Fibroblast of lung (primary cell): ENCODE results near the gene SAV1. TPM values are rescaled to one million over a fixed set of nuclear protein-coding genes. Genes with fewer than 3 reads are reported as not detected.

ENCODE experiments used
- DNase-seq, 2 donors: peaks; one replicate each; pipeline versions ENCODE4 v3.0.0 to v3.0.0-alpha.2; 2010; ENCODE audit warnings: low read depth in 2 of 2
- H2AFZ ChIP-seq: 2 replicates; pipeline ENCODE4 v1.5.1; 2012; ENCODE audit warnings: low read length, control low read depth, inconsistent platforms
- H3K27ac ChIP-seq: 2 replicates; pipeline ENCODE4 v1.5.1; 2011; ENCODE audit warnings: low read length, control low read depth; ENCODE audit not compliant: insufficient read depth
- H3K27me3 ChIP-seq: 2 replicates; pipeline ENCODE4 v1.5.1; 2011; ENCODE audit warnings: mild to moderate bottlenecking, low read length; ENCODE audit not compliant: control insufficient read depth, insufficient read depth
- H3K36me3 ChIP-seq: 2 replicates; pipeline ENCODE4 v1.5.1; 2011; ENCODE audit warnings: low read length; ENCODE audit not compliant: control insufficient read depth, insufficient read depth
- H3K4me1 ChIP-seq: 2 replicates; pipeline ENCODE4 v1.5.1; 2011; ENCODE audit warnings: low read length; ENCODE audit not compliant: control insufficient read depth, insufficient read depth; ENCODE audit errors: extremely low read depth
- H3K4me2 ChIP-seq: 2 replicates; pipeline ENCODE4 v1.5.1; 2011; ENCODE audit warnings: low read length, control low read depth; ENCODE audit not compliant: insufficient read depth; ENCODE audit errors: extremely low read depth
- H3K4me3 ChIP-seq, 4 experiments: fragments of 200-600 bp in 1 of 4; sonication (generic) in 1 of 4; replicated peaks in 1 of 4; 2 replicates each; pipeline ENCODE4 v1.5.1; 2011 to 2016; ENCODE audit warnings: low read length in 4 of 4, low read depth in 3 of 4, mild to moderate bottlenecking in 3 of 4, control low read depth in 2 of 4, inconsistent platforms in 1 of 4, mixed read lengths in 1 of 4; ENCODE audit not compliant: insufficient read depth in 1 of 4; ENCODE audit errors: control extremely low read depth in 1 of 4
- H3K79me2 ChIP-seq: 2 replicates; pipeline ENCODE4 v1.5.1; 2012; ENCODE audit warnings: mild to moderate bottlenecking, low read length, inconsistent platforms; ENCODE audit not compliant: control insufficient read depth, insufficient read depth
- H3K9ac ChIP-seq: 2 replicates; pipeline ENCODE4 v1.5.1; 2011; ENCODE audit warnings: mild to moderate bottlenecking, low read length, control low read depth; ENCODE audit not compliant: insufficient read depth
- H3K9me3 ChIP-seq: 2 replicates; pipeline ENCODE4 v1.5.1; 2012; ENCODE audit warnings: low read depth, low read length; ENCODE audit not compliant: control insufficient read depth, insufficient read depth
- H4K20me1 ChIP-seq: 2 replicates; pipeline ENCODE4 v1.5.1; 2011; ENCODE audit warnings: low read length; ENCODE audit not compliant: control insufficient read depth, insufficient read depth; ENCODE audit errors: extremely low read depth
- EZH2 ChIP-seq: IDR thresholded peaks from 2 replicates; pipeline ENCODE4 v1.5.1; 2012; ENCODE audit warnings: low read length, control low read depth, mild to moderate bottlenecking; ENCODE audit errors: missing control alignments
- polyA plus RNA-seq, 2 donors: library from polyadenylated mRNA; depleted of rRNA in 1 of 2; stranded (reverse) in 1 of 2; unstranded in 1 of 2; fragments of >200 nt; gene quantifications; 2 replicates each; pipeline ENCODE4 v1.2.1, GENCODE V29; 2011 to 2012; ENCODE audit warnings: missing spikeins in 1 of 2
- total RNA-seq: library from RNA; depleted of rRNA; stranded (reverse); fragments of >200 nt; gene quantifications from 2 replicates; pipeline ENCODE4 v1.2.1, GENCODE V29; 2014
- TF ChIP-seq, protein P1 (sequence below), 2 donors: IDR thresholded peaks in 1 of 2; conservative IDR thresholded peaks in 1 of 2; 1 replicate in 1 of 2; 2 replicates in 1 of 2; pipeline ENCODE4 v1.5.1; 2011 to 2012; ENCODE audit warnings: low read length in 2 of 2, control low read depth in 1 of 2, inconsistent platforms in 1 of 2, low read depth in 1 of 2, mild to moderate bottlenecking in 1 of 2

SAV1 gene
- total and polyA plus RNA-seq, 2 donors (not counting 1 experiment from before 2014, with no cell fraction given) = 41.7 to 46.9 TPM

DNA sequence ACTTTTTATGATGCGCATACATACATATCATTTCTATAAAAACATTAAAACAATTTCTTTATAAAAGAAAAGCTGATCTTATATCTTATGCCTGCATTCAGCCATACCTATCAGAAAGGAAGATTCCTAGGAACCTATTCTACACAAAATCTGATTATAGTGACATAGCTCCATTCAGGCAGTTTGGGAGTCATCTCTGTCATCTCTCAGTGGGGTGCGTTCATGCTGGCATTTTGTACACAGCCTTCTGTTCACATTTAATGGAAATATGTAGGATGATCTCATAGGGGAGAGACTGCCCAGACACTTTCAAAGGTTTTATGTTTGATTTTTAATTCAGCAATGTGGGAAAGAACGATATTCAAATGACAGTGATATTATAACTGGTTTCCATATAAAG lies 55.3 kb downstream of the SAV1 start:
- TF ChIP-seq, protein P1, sequence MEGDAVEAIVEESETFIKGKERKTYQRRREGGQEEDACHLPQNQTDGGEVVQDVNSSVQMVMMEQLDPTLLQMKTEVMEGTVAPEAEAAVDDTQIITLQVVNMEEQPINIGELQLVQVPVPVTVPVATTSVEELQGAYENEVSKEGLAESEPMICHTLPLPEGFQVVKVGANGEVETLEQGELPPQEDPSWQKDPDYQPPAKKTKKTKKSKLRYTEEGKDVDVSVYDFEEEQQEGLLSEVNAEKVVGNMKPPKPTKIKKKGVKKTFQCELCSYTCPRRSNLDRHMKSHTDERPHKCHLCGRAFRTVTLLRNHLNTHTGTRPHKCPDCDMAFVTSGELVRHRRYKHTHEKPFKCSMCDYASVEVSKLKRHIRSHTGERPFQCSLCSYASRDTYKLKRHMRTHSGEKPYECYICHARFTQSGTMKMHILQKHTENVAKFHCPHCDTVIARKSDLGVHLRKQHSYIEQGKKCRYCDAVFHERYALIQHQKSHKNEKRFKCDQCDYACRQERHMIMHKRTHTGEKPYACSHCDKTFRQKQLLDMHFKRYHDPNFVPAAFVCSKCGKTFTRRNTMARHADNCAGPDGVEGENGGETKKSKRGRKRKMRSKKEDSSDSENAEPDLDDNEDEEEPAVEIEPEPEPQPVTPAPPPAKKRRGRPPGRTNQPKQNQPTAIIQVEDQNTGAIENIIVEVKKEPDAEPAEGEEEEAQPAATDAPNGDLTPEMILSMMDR (conservative IDR thresholded peaks at IDR 0.05 in 1 of 2, IDR thresholded peaks at IDR 0.05 in 1 of 2; ENCODE audit: low read depth in 1 of 2, low read length in 2 of 2) = no peak
- no peak for TF ChIP-seq EZH2
- H3K9ac ChIP-seq = no peak overlapping the region
- no peak overlapping the region for H3K4me3 ChIP-seq
- no peak overlapping the region for H3K4me2 ChIP-seq
- H3K4me1 ChIP-seq = no peaks in the 10 kb centered on the region
- no peak overlapping the region for H2AFZ ChIP-seq
- no peaks in the 10 kb centered on the region for H4K20me1 ChIP-seq
- H3K27me3 ChIP-seq = no peaks in the 10 kb centered on the region
- H3K9me3 ChIP-seq = no peaks in the 10 kb centered on the region
- no peaks in the 10 kb centered on the region for H3K79me2 ChIP-seq
- no peak for DNase-seq
- no peak overlapping the region for H3K27ac ChIP-seq
- no peaks in the 10 kb centered on the region for H3K36me3 ChIP-seq

DNA sequence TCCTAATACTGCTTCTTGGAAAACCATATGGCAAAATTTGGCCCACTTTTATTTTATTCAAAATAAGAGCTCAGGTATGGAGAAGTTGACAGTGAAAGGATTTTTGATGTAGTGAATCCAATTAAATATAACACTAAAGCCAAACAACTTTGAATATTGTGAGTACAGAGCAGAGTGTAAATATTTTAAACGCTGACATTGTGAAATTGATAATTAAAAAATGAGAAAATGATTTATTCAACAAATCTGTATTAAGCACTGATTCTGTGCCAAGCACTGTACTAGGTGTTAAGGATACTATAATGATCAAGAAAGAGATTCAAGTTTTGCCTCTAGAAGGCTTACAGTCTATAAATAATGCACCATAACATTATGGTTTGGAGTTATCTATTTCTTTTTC lies 57.6 kb downstream of the SAV1 start:
- TF ChIP-seq EZH2 = no peak
- TF ChIP-seq, protein P1 (conservative IDR thresholded peaks at IDR 0.05 in 1 of 2, IDR thresholded peaks at IDR 0.05 in 1 of 2; ENCODE audit: low read depth in 1 of 2, low read length in 2 of 2) = no peak
- H2AFZ ChIP-seq = no peak overlapping the region

DNA sequence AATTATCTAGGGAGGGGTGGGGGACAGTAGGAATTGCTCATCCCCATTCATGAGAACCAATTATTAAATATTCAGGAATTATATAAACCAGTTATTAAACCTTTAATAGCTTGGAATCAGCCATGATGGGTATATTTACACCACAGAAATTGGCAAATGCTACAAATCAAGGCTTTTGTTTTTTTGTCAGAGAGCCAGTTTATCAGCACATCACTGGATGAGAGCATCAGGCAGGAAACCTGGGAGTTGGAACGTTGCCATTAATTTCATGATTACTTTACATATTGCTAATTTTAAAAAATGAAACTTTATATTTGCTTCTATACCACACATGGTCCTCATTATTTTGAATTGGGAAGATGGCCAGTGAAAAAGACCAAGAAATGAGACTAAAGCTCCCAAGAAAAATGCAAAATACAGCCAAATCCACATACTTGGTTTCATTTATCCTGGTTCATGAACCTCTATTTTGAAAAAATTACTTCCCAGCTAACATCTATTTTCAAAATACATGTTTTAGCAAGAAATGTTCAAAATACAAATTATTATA lies 59.7 kb downstream of the SAV1 start:
- Histone ChIP-seq H3K9ac (no peak overlapping the region), H3K27ac (no peak overlapping the region), H3K27me3 (no peaks in the 10 kb centered on the region), H4K20me1 (no peaks in the 10 kb centered on the region), H3K4me2 (no peak overlapping the region), H2AFZ (no peak overlapping the region), H3K9me3 (no peaks in the 10 kb centered on the region), H3K4me1 (no peaks in the 10 kb centered on the region), H3K79me2 (no peaks in the 10 kb centered on the region), H3K36me3 (no peaks in the 10 kb centered on the region), H3K4me3 (no peak overlapping the region)
- TF ChIP-seq, protein P1 (conservative IDR thresholded peaks at IDR 0.05 in 1 of 2, IDR thresholded peaks at IDR 0.05 in 1 of 2; ENCODE audit: low read depth in 1 of 2, low read length in 2 of 2) = no peak
- no peak for TF ChIP-seq EZH2
- peak; percentile 14 to 42 for DNase-seq

More for the DNA sequence above, 57.6 kb downstream of the SAV1 start:
- Histone ChIP-seq H3K4me1 (no peaks in the 10 kb centered on the region), H3K4me2 (no peak overlapping the region), H3K36me3 (no peaks in the 10 kb centered on the region), H3K27me3 (no peaks in the 10 kb centered on the region), H3K9me3 (no peaks in the 10 kb centered on the region), H4K20me1 (no peaks in the 10 kb centered on the region), H3K27ac (no peak overlapping the region), H3K9ac (no peak overlapping the region), H3K79me2 (no peaks in the 10 kb centered on the region), H3K4me3 (no peak overlapping the region)
- no peak for DNase-seq
